HG03097 (cell line): ENCODE data around the gene CDK7.
A peak's percentile ranks its signal among the peaks of the same experiment; 100 is the strongest.
"Not testable (repeated sequence)": the region's sequence is repeated elsewhere in the genome, so short reads cannot be mapped to it uniquely, and the experiment has no call there.

Experiments
- ATAC-seq: cut with Tn5 transposase; IDR thresholded peaks from one replicate; pipeline ENCODE4 v1.9.1; 2021; ENCODE audit not compliant: unreplicated experiment, low FRiP score

CDK7 gene

GRCh38 chr5:69234457-69235268, at the start of gene CDK7:
Gene CDK7, plus strand, starts transcription at chr5:69234886. Its CDS starts 90 bp downstream, at chr5:69234976.
- peak; percentile 97 for ATAC-seq

GRCh38 chr5:69187342-69187741, 47.3 kb upstream of the CDK7 start:
- ATAC-seq = no peak

- ATAC-seq = no peak
Observed at GRCh38 chr5:69188811-69189161, 45.9 kb upstream of the CDK7 start.

GRCh38 chr5:69189162-69190086, 45.3 kb upstream of the CDK7 start, which contains the start of gene CENPH:
Gene CENPH, plus strand, starts transcription at chr5:69189583. Its CDS starts 52 bp downstream, at chr5:69189635.
- peak; percentile 73 for ATAC-seq

GRCh38 chr5:69202497-69202896, 32.2 kb upstream of the CDK7 start:
- ATAC-seq = no peak

GRCh38 chr5:69206528-69207190, 28.0 kb upstream of the CDK7 start:
- no peak for ATAC-seq

GRCh38 chr5:69209602-69210001, 25.1 kb upstream of the CDK7 start:
- no peak for ATAC-seq

GRCh38 chr5:69211200-69211599, 23.5 kb upstream of the CDK7 start:
- ATAC-seq = no peak

GRCh38 chr5:69212022-69212421, 22.7 kb upstream of the CDK7 start:
- ATAC-seq = no peak

GRCh38 chr5:69213513-69214215, 21.0 kb upstream of the CDK7 start:
- no peak for ATAC-seq

GRCh38 chr5:69217151-69217511, 17.6 kb upstream of the CDK7 start:
- no peak for ATAC-seq

- peak; percentile 89 for ATAC-seq
Observed at GRCh38 chr5:69217548-69218526, 16.8 kb upstream of the CDK7 start.

- no peak for ATAC-seq
Observed at GRCh38 chr5:69219939-69220338, 14.7 kb upstream of the CDK7 start.

GRCh38 chr5:69220371-69220770, 14.3 kb upstream of the CDK7 start:
- not testable (repeated sequence) for ATAC-seq

- not testable (repeated sequence) for ATAC-seq
Observed at GRCh38 chr5:69220833-69221232, 13.9 kb upstream of the CDK7 start.

GRCh38 chr5:69224520-69224919, 10.2 kb upstream of the CDK7 start:
- no peak for ATAC-seq

GRCh38 chr5:69225860-69226259, 8.8 kb upstream of the CDK7 start:
- no peak for ATAC-seq

- ATAC-seq = no peak
Observed at GRCh38 chr5:69230181-69230580, 4.5 kb upstream of the CDK7 start.

- ATAC-seq = no peak
Observed at GRCh38 chr5:69231281-69231680, 3.4 kb upstream of the CDK7 start.
